ENCODE measurements around the gene AP1M2.

DNA sequence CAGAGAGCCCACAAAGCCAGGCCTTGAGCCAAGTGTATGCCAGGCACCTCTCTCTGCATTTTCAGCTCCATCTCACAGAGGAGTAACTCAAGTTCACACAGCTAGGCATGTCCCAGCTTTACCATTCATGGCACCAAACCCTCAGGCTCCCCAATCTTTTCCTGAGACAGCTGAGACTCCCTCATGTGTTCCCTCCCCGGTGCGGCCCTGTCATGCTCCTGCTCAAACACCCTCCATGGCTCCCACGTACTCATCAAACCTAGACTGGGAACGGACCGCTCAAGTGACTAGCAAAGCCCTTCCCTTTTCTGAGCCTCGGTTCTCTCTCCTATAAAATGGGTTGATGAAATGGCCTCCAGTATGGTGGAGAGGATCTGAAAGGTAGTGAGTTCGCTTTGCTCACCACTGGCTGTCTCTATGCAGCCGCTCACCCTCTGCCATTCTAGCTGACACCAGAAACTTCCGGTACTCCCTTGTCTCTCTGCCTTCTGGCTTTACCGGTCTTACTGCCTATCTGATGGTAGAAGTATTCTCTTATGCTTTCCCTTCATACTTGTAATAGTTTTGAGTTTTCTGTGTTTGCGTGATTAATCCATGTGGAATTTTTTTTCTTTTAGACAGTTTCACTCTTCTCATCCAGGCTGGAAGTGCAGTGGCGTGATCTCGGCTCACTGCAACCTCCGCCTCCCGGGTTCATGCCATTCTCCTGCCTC, 30.5 kb upstream of the AP1M2 start:
- TF ChIP-seq, protein P1, sequence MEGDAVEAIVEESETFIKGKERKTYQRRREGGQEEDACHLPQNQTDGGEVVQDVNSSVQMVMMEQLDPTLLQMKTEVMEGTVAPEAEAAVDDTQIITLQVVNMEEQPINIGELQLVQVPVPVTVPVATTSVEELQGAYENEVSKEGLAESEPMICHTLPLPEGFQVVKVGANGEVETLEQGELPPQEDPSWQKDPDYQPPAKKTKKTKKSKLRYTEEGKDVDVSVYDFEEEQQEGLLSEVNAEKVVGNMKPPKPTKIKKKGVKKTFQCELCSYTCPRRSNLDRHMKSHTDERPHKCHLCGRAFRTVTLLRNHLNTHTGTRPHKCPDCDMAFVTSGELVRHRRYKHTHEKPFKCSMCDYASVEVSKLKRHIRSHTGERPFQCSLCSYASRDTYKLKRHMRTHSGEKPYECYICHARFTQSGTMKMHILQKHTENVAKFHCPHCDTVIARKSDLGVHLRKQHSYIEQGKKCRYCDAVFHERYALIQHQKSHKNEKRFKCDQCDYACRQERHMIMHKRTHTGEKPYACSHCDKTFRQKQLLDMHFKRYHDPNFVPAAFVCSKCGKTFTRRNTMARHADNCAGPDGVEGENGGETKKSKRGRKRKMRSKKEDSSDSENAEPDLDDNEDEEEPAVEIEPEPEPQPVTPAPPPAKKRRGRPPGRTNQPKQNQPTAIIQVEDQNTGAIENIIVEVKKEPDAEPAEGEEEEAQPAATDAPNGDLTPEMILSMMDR (IDR thresholded peaks at IDR 0.05; ENCODE audit: low read length) = no peak
- TF ChIP-seq EZH2 (IDR thresholded peaks at IDR 0.05; ENCODE audit: borderline replicate concordance, low read length) = no peak

Data from OCI-LY1 (cell line).